HepG2 (cell line): Measurements from ENCODE around the gene CSE1L. TPM values are rescaled to one million over a fixed set of nuclear protein-coding genes. Genes with fewer than 3 reads are reported as not detected.

Experiments
- GFI1 ChIP-seq: sonication (generic); formaldehyde crosslinking; IDR thresholded peaks from 2 replicates; pipeline ENCODE4 v1.5.0; 2020; ENCODE audit warnings: missing genetic modification reagents, mild to moderate bottlenecking, borderline replicate concordance
- ZNF605 ChIP-seq: sonication (generic); formaldehyde crosslinking; IDR thresholded peaks from 2 replicates; pipeline ENCODE4 v1.8.0; 2022; ENCODE audit warnings: mild to moderate bottlenecking, missing genetic modification reagents
- polyA plus RNA-seq, 8 experiments: library from polyadenylated mRNA; depleted of rRNA in 3 of 8; stranded (reverse) in 7 of 8; unstranded in 1 of 8; fragments of >200 nt; fragmentation: Illumina TruSeq in 4 of 8; extraction: Trizol in 4 of 8; gene quantifications; 2 replicates each; pipeline versions ENCODE4 v1.2.1 to v1.2.3, GENCODE V29; 2011 to 2016; ENCODE audit warnings: low read depth in 4 of 8, missing spikeins in 1 of 8, mixed read lengths in 1 of 8; ENCODE audit not compliant: insufficient read depth in 1 of 8
- total RNA-seq, 5 experiments: library from RNA; depleted of rRNA; stranded (reverse); fragments of >200 nt; fragmentation: Illumina TruSeq; extraction: Trizol; gene quantifications; 2 replicates each; pipeline ENCODE4 v1.2.3, GENCODE V29; 2016; ENCODE audit warnings: low read depth in 1 of 5
- TF ChIP-seq, protein P1 (sequence below), 2 experiments: fragments of 450-650 bp in 1 of 2; sonication (generic) in 1 of 2; formaldehyde crosslinking in 1 of 2; IDR thresholded peaks; 2 replicates each; pipeline versions ENCODE4 v1.6.1 to v1.8.0; 2016 to 2022; ENCODE audit warnings: antibody characterized with exemption in 1 of 2, mild to moderate bottlenecking in 1 of 2, missing genetic modification reagents in 1 of 2

Gene CSE1L
- total and polyA plus RNA-seq, 2 of the 13 experiments (the other 11 are each of a cell fraction or from before 2014, with no cell fraction given), result 56.9 to 258 TPM

DNA sequence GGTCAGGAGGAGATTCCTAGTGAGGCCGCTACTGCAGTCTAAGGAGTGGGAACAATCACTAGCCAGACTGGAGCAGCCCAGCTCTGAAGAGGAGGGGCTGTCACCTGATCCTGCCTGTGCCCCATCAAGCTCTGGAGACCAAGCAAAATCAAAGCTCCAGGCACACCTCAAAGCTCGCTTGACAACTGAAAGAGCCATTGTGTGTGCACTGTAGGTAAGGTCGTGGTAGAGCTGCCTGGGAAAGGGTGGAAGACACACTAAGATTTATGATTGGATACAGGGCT lies 58.2 kb downstream of the CSE1L start (continued):
- TF ChIP-seq, protein P1, sequence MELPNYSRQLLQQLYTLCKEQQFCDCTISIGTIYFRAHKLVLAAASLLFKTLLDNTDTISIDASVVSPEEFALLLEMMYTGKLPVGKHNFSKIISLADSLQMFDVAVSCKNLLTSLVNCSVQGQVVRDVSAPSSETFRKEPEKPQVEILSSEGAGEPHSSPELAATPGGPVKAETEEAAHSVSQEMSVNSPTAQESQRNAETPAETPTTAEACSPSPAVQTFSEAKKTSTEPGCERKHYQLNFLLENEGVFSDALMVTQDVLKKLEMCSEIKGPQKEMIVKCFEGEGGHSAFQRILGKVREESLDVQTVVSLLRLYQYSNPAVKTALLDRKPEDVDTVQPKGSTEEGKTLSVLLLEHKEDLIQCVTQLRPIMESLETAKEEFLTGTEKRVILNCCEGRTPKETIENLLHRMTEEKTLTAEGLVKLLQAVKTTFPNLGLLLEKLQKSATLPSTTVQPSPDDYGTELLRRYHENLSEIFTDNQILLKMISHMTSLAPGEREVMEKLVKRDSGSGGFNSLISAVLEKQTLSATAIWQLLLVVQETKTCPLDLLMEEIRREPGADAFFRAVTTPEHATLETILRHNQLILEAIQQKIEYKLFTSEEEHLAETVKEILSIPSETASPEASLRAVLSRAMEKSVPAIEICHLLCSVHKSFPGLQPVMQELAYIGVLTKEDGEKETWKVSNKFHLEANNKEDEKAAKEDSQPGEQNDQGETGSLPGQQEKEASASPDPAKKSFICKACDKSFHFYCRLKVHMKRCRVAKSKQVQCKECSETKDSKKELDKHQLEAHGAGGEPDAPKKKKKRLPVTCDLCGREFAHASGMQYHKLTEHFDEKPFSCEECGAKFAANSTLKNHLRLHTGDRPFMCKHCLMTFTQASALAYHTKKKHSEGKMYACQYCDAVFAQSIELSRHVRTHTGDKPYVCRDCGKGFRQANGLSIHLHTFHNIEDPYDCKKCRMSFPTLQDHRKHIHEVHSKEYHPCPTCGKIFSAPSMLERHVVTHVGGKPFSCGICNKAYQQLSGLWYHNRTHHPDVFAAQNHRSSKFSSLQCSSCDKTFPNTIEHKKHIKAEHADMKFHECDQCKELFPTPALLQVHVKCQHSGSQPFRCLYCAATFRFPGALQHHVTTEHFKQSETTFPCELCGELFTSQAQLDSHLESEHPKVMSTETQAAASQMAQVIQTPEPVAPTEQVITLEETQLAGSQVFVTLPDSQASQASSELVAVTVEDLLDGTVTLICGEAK (IDR thresholded peaks at IDR 0.05), result no peak
- TF ChIP-seq, protein P1 (CRISPR knock-in tag; IDR thresholded peaks at IDR 0.05), result no peak
- TF ChIP-seq ZNF605 (CRISPR knock-in tag) (no peak), GFI1 (CRISPR knock-in tag) (peak; percentile 44; the same call in 1 of the 2 replicates)
- TF ChIP-seq, all 625 proteins: peak for 11
